ENCODE measurements around the gene HES3. TPM values are rescaled to one million over a fixed set of nuclear protein-coding genes. Genes with fewer than 3 reads are reported as not detected.
"Not testable (repeated sequence)": the region's sequence is repeated elsewhere in the genome, so short reads cannot be mapped to it uniquely, and the experiment has no call there.

Gene HES3
- total RNA-seq, 1 donor from 2014 or later: not detected

GRCh38 chr1:6208723-6209660 is 35.0 kb upstream of the HES3 start:
- Mint-ChIP-seq H3K9me3 (no peaks in the 10 kb centered on the region), H3K36me3 (ENCODE audit: low read depth) (peaks cover 19% of the 10 kb centered on the region), H3K27me3 (ENCODE audit: insufficient read depth) (peaks cover 2% of the 10 kb centered on the region), H3K4me1 (ENCODE audit: low read depth) (peaks cover 14% of the 10 kb centered on the region), H3K27ac (peak overlapping the region; percentile 64), H3K4me3 (peak overlapping the region; percentile 84)
- no peak for DNase-seq (ENCODE audit: low spot score)
- intact Hi-C loops (cut with micrococcal nuclease): loop anchor here (1.0 kb wide), 1 partner anchor 10 kb away; the partner anchor contains the start of gene RPL22

- Mint-ChIP-seq H3K9me3 (no peaks in the 10 kb centered on the region), H3K27me3 (ENCODE audit: insufficient read depth) (peaks cover 2% of the 10 kb centered on the region), H3K27ac (peak overlapping the region; percentile 64), H3K4me1 (ENCODE audit: low read depth) (peaks cover 10% of the 10 kb centered on the region), H3K36me3 (ENCODE audit: low read depth) (peaks cover 20% of the 10 kb centered on the region), H3K4me3 (peak overlapping the region; percentile 15)
- intact Hi-C loops (cut with micrococcal nuclease): loop anchor here (1.0 kb wide), 1 partner anchor 11 kb away; the partner anchor contains the start of gene RPL22
- no peak for DNase-seq (ENCODE audit: low spot score)
Measured at GRCh38 chr1:6209661-6210580, 34.1 kb upstream of the HES3 start.

GRCh38 chr1:6210591-6211355 is 33.2 kb upstream of the HES3 start:
- H3K4me3 Mint-ChIP-seq: no peak overlapping the region
- intact Hi-C loops (cut with micrococcal nuclease): no loop called here
- no peak overlapping the region for H3K27ac Mint-ChIP-seq
- no peaks in the 10 kb centered on the region for H3K9me3 Mint-ChIP-seq
- peaks cover 10% of the 10 kb centered on the region for H3K4me1 Mint-ChIP-seq (ENCODE audit: low read depth)
- H3K36me3 Mint-ChIP-seq (ENCODE audit: low read depth): peaks cover 25% of the 10 kb centered on the region
- H3K27me3 Mint-ChIP-seq (ENCODE audit: insufficient read depth): peaks cover 2% of the 10 kb centered on the region
- DNase-seq (ENCODE audit: low spot score): no peak

DNA sequence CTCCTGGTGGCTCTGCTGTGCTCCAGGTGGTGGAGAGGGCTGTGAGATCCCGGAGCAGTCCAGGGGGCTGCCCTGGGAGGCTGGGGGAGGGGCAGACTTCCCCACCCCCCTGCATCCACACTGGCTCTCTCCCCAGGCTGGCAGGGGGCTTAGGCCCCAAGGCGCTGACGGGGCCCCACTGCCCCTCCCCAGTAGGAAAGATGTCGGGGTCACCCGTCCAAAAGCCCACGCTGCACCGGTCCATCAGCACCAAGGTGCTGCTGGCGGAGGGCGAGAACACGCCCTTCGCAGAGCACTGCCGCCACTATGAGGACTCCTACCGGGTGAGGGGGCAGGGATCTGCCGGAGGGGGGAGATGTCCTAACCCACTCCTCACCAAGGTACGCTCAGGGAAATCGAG is 32.2 kb upstream of the HES3 start:
- peaks cover 29% of the 10 kb centered on the region for H3K36me3 Mint-ChIP-seq (ENCODE audit: low read depth)
- intact Hi-C loops (cut with micrococcal nuclease): no loop called here
- H3K4me1 Mint-ChIP-seq (ENCODE audit: low read depth): peaks cover 8% of the 10 kb centered on the region
- peaks cover 2% of the 10 kb centered on the region for H3K27me3 Mint-ChIP-seq (ENCODE audit: insufficient read depth)
- no peak overlapping the region for H3K4me3 Mint-ChIP-seq
- DNase-seq (ENCODE audit: low spot score): no peak
- no peak overlapping the region for H3K27ac Mint-ChIP-seq
- no peaks in the 10 kb centered on the region for H3K9me3 Mint-ChIP-seq

GRCh38 chr1:6212193-6212959 is 31.6 kb upstream of the HES3 start:
- intact Hi-C loops (cut with micrococcal nuclease): no loop called here
- H3K27me3 Mint-ChIP-seq (ENCODE audit: insufficient read depth): no peaks in the 10 kb centered on the region
- H3K27ac Mint-ChIP-seq: no peak overlapping the region
- DNase-seq (ENCODE audit: low spot score): no peak
- H3K4me1 Mint-ChIP-seq (ENCODE audit: low read depth): peaks cover 5% of the 10 kb centered on the region
- H3K36me3 Mint-ChIP-seq (ENCODE audit: low read depth): peaks cover 34% of the 10 kb centered on the region
- no peaks in the 10 kb centered on the region for H3K9me3 Mint-ChIP-seq
- H3K4me3 Mint-ChIP-seq: no peak overlapping the region

- DNase-seq (ENCODE audit: low spot score): no peak
- H3K27ac Mint-ChIP-seq: no peak overlapping the region
Measured at GRCh38 chr1:6218375-6219164, 25.4 kb upstream of the HES3 start.

GRCh38 chr1:6219641-6220040 is 24.3 kb upstream of the HES3 start:
- DNase-seq (ENCODE audit: low spot score); H3K27me3 Mint-ChIP-seq (ENCODE audit: insufficient read depth); H3K4me3 Mint-ChIP-seq; intact Hi-C loops (cut with micrococcal nuclease); H3K9me3 Mint-ChIP-seq; H3K27ac Mint-ChIP-seq; H3K4me1 Mint-ChIP-seq (ENCODE audit: low read depth): not testable (repeated sequence)
- H3K36me3 Mint-ChIP-seq (ENCODE audit: low read depth): peaks cover 39% of the 10 kb centered on the region

More at GRCh38 chr1:6218375-6219164, 25.4 kb upstream of the HES3 start:
- Mint-ChIP-seq H3K9me3 (no peaks in the 10 kb centered on the region), H3K4me1 (ENCODE audit: low read depth) (no peaks in the 10 kb centered on the region), H3K27me3 (ENCODE audit: insufficient read depth) (no peaks in the 10 kb centered on the region), H3K36me3 (ENCODE audit: low read depth) (peaks cover 32% of the 10 kb centered on the region), H3K4me3 (no peak overlapping the region)
- intact Hi-C loops (cut with micrococcal nuclease): no loop called here

- H3K27me3 Mint-ChIP-seq (ENCODE audit: insufficient read depth): no peaks in the 10 kb centered on the region
Measured at GRCh38 chr1:6220236-6220635, 23.7 kb upstream of the HES3 start.

DNA sequence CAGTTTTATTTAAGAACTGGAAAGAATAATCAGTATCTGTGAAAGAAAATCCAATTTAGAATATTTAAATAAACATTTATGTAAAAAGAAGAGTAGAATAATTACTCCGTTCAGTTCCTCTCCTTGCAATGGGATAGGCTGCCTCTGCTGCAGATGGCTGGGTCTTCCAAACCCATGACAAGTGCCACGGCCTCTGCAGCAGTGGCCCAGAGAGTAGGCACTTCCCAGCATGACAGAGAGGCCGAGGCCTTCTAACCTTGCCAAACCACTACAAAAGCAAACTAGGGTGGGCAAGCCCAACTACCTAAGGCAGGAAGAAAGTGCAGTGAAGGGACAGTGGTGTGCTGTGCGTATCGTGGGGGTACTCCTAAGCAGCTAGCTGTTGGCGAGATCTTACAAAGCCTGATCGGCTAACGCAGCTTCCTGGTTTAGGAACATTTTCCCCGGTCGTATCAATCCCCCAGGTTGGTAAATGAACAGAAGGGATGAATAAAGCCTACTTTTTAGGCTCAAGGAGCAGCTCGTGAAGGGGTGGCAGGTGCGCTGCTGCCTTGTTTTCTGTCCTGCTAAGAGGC is 22.7 kb upstream of the HES3 start:
- Mint-ChIP-seq H3K4me1 (ENCODE audit: low read depth) (no peaks in the 10 kb centered on the region), H3K4me3 (no peak overlapping the region), H3K27ac (no peak overlapping the region), H3K27me3 (ENCODE audit: insufficient read depth) (no peaks in the 10 kb centered on the region), H3K9me3 (no peaks in the 10 kb centered on the region), H3K36me3 (ENCODE audit: low read depth) (peaks cover 44% of the 10 kb centered on the region)
- DNase-seq (ENCODE audit: low spot score): no peak
- intact Hi-C loops (cut with micrococcal nuclease): no loop called here

More at GRCh38 chr1:6220236-6220635, 23.7 kb upstream of the HES3 start:
- H3K36me3 Mint-ChIP-seq (ENCODE audit: low read depth): peaks cover 42% of the 10 kb centered on the region
- DNase-seq (ENCODE audit: low spot score): no peak
- intact Hi-C loops (cut with micrococcal nuclease): no loop called here
- H3K4me1 Mint-ChIP-seq (ENCODE audit: low read depth): no peaks in the 10 kb centered on the region
- H3K9me3 Mint-ChIP-seq: no peaks in the 10 kb centered on the region
- H3K27ac Mint-ChIP-seq: no peak overlapping the region
- H3K4me3 Mint-ChIP-seq: no peak overlapping the region

GRCh38 chr1:6222636-6223035 is 21.3 kb upstream of the HES3 start:
- Mint-ChIP-seq H3K36me3 (ENCODE audit: low read depth) (peaks cover 47% of the 10 kb centered on the region), H3K4me3 (no peak overlapping the region), H3K4me1 (ENCODE audit: low read depth) (no peaks in the 10 kb centered on the region), H3K27me3 (ENCODE audit: insufficient read depth) (no peaks in the 10 kb centered on the region), H3K9me3 (no peaks in the 10 kb centered on the region), H3K27ac (no peak overlapping the region)
- intact Hi-C loops (cut with micrococcal nuclease): no loop called here
- no peak for DNase-seq (ENCODE audit: low spot score)

GRCh38 chr1:6223617-6224016 is 20.4 kb upstream of the HES3 start:
- intact Hi-C loops (cut with micrococcal nuclease): no loop called here

More at GRCh38 chr1:6223617-6224016, 20.4 kb upstream of the HES3 start:
- H3K4me1 Mint-ChIP-seq (ENCODE audit: low read depth): no peaks in the 10 kb centered on the region
- no peaks in the 10 kb centered on the region for H3K27me3 Mint-ChIP-seq (ENCODE audit: insufficient read depth)
- DNase-seq (ENCODE audit: low spot score): no peak
- H3K36me3 Mint-ChIP-seq (ENCODE audit: low read depth): peaks cover 45% of the 10 kb centered on the region
- H3K9me3 Mint-ChIP-seq: no peaks in the 10 kb centered on the region
- H3K27ac Mint-ChIP-seq: no peak overlapping the region
- H3K4me3 Mint-ChIP-seq: no peak overlapping the region

All from activated T-helper 1 cell treated with anti-CD3 and anti-CD28 coated beads, Interleukin-12 subunit alpha, Interleukin-12 subunit beta, Interleukin-2, Interleukin-4 antibody, amounts not matched to agents 30 ng/mL and 10 ng/mL and 1 ng/mL, durations not matched to agents 14 hours and 24 hours and 36 hours (primary cell).